Hepatocyte (in vitro differentiated cells): ENCODE measurements around the gene GGA2. TPM values are rescaled to one million over a fixed set of nuclear protein-coding genes. Genes with fewer than 3 reads are reported as not detected.

ENCODE experiments used
- DNase-seq: peaks from one replicate; pipeline ENCODE4 v3.0.0-alpha.2; 2016; ENCODE audit warnings: low spot score
- H2AFZ ChIP-seq: fragments of 200-600 bp; sonication (generic); 2 replicates; pipeline ENCODE4 v1.6.0; 2016; ENCODE audit warnings: antibody characterized with exemption, mild to moderate bottlenecking
- H3K27ac ChIP-seq: fragments of 200-600 bp; sonication (generic); 2 replicates; pipeline ENCODE4 v1.5.1; 2016; ENCODE audit warnings: mild to moderate bottlenecking
- H3K27me3 ChIP-seq: fragments of 200-600 bp; sonication (generic); 2 replicates; pipeline ENCODE4 v1.6.1; 2016
- H3K36me3 ChIP-seq: fragments of 200-600 bp; sonication (generic); replicated peaks from 2 replicates; pipeline ENCODE4 v1.5.1; 2016; ENCODE audit warnings: low read depth; ENCODE audit not compliant: insufficient read depth
- H3K4me1 ChIP-seq: fragments of 200-600 bp; sonication (generic); 2 replicates; pipeline ENCODE4 v1.5.1; 2016; ENCODE audit warnings: mild to moderate bottlenecking, moderate library complexity; ENCODE audit not compliant: insufficient read depth
- H3K4me2 ChIP-seq: fragments of 200-600 bp; sonication (generic); 2 replicates; pipeline ENCODE4 v1.6.0; 2016
- H3K4me3 ChIP-seq: fragments of 200-600 bp; sonication (generic); 2 replicates; pipeline ENCODE4 v1.5.1; 2016; ENCODE audit warnings: mild to moderate bottlenecking
- H3K79me2 ChIP-seq: fragments of 200-600 bp; sonication (generic); 2 replicates; pipeline ENCODE4 v1.6.0; 2017; ENCODE audit warnings: mild to moderate bottlenecking
- H3K9me2 ChIP-seq: fragments of 200-600 bp; sonication (generic); replicated peaks from 2 replicates; pipeline ENCODE4 v1.6.0; 2017; ENCODE audit warnings: mild to moderate bottlenecking; ENCODE audit not compliant: insufficient read depth
- H3K9me3 ChIP-seq: fragments of 200-600 bp; sonication (generic); 2 replicates; pipeline ENCODE4 v1.5.1; 2016; ENCODE audit warnings: low read depth, mild to moderate bottlenecking
- H4K20me1 ChIP-seq: fragments of 200-600 bp; sonication (generic); 2 replicates; pipeline ENCODE4 v1.6.0; 2016; ENCODE audit warnings: mild to moderate bottlenecking; ENCODE audit not compliant: insufficient read depth, poor library complexity, severe bottlenecking
- EZH2 ChIP-seq: fragments of 200-600 bp; sonication (generic); IDR thresholded peaks from 2 replicates; pipeline ENCODE4 v1.6.1; 2016; ENCODE audit warnings: antibody characterized with exemption, mild to moderate bottlenecking, borderline replicate concordance
- EZH2phosphoT487 ChIP-seq: fragments of 200-600 bp; sonication (generic); IDR thresholded peaks from one replicate; pipeline ENCODE4 v1.6.1; 2018; ENCODE audit warnings: antibody characterized with exemption, mild to moderate bottlenecking, low read depth, moderate library complexity; ENCODE audit not compliant: unreplicated experiment, severe bottlenecking
- WGBS: methylation state at CpG from one replicate; pipeline ENCODE4 v1.1.6; 2016; ENCODE audit warnings: low lambda C conversion rate; ENCODE audit errors: missing lambda C conversion rate; 5-methylcytosine and 5-hydroxymethylcytosine counted together
- polyA plus RNA-seq: library from polyadenylated mRNA; unstranded; fragments of >200 nt; fragmentation: Nextera tagmentation; extraction: Ambion mirVana; gene quantifications from 2 replicates; pipeline ENCODE4 v1.2.1, GENCODE V29; 2016
- total RNA-seq: library from RNA; depleted of rRNA; stranded (reverse); fragments of >200 nt; gene quantifications from 2 replicates; pipeline ENCODE4 v1.2.3, GENCODE V29; 2014
- TF ChIP-seq, protein P1 (sequence below): fragments of 200-600 bp; sonication (generic); IDR thresholded peaks from 2 replicates; pipeline ENCODE4 v1.5.1; 2016; ENCODE audit warnings: antibody characterized with exemption, mild to moderate bottlenecking; ENCODE audit not compliant: poor library complexity

GGA2 gene
- total and polyA plus RNA-seq, 2 experiments from 2014 or later: 42.4 to 73.1 TPM

DNA sequence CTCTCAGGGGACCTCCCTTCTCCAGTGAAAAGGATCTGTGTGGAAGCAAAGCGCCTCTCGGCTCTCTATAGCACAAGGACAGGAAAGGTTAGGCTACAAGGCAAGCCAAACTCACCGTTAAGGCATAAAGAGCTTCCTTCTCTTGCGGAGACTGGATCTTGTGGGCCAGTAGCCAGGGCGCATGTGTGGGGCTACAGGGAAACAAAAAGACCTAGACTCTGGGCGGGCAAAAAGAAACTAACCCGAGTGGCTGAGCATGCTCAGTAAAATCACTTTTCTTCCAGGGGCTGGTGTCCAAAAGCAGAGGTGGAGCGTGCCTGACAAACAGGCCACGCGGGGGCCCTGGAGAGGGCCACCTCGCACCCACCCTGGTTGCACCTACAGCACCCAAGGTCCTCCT is 16.1 kb downstream of the GGA2 start:
- WGBS: 98% methylated on average over 7 of the region's 11 CpGs
- no peak for TF ChIP-seq EZH2
- TF ChIP-seq, protein P1, sequence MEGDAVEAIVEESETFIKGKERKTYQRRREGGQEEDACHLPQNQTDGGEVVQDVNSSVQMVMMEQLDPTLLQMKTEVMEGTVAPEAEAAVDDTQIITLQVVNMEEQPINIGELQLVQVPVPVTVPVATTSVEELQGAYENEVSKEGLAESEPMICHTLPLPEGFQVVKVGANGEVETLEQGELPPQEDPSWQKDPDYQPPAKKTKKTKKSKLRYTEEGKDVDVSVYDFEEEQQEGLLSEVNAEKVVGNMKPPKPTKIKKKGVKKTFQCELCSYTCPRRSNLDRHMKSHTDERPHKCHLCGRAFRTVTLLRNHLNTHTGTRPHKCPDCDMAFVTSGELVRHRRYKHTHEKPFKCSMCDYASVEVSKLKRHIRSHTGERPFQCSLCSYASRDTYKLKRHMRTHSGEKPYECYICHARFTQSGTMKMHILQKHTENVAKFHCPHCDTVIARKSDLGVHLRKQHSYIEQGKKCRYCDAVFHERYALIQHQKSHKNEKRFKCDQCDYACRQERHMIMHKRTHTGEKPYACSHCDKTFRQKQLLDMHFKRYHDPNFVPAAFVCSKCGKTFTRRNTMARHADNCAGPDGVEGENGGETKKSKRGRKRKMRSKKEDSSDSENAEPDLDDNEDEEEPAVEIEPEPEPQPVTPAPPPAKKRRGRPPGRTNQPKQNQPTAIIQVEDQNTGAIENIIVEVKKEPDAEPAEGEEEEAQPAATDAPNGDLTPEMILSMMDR: no peak
- TF ChIP-seq EZH2phosphoT487: no peak
- Histone ChIP-seq H3K4me2 (no peak overlapping the region), H3K4me3 (no peak overlapping the region), H3K27ac (no peak overlapping the region), H3K4me1 (peaks cover 8% of the 10 kb centered on the region), H3K9me3 (no peaks in the 10 kb centered on the region), H3K27me3 (no peaks in the 10 kb centered on the region), H4K20me1 (no peaks in the 10 kb centered on the region), H3K36me3 (no peaks in the 10 kb centered on the region), H3K79me2 (peaks cover 39% of the 10 kb centered on the region), H2AFZ (no peak overlapping the region), H3K9me2 (no peaks in the 10 kb centered on the region)
- no peak for DNase-seq

GRCh38 chr16:23491490-23492391 is 18.6 kb downstream of the GGA2 start:
- peaks cover 22% of the 10 kb centered on the region for H3K79me2 ChIP-seq
- H3K9me2 ChIP-seq: no peaks in the 10 kb centered on the region
- no peak for TF ChIP-seq EZH2
- TF ChIP-seq, protein P1: no peak
- no peak for TF ChIP-seq EZH2phosphoT487
- peaks cover 4% of the 10 kb centered on the region for H3K4me1 ChIP-seq
- no peak for DNase-seq
- H2AFZ ChIP-seq: no peak overlapping the region
- H3K27ac ChIP-seq: no peak overlapping the region
- no peak overlapping the region for H3K4me2 ChIP-seq
- H3K4me3 ChIP-seq: no peak overlapping the region
- H3K9me3 ChIP-seq: no peaks in the 10 kb centered on the region
- H3K27me3 ChIP-seq: no peaks in the 10 kb centered on the region
- H4K20me1 ChIP-seq: no peaks in the 10 kb centered on the region
- H3K36me3 ChIP-seq: no peaks in the 10 kb centered on the region
- 95% methylated on average over 12 of the region's 14 CpGs for WGBS

- Histone ChIP-seq H3K9me3 (no peaks in the 10 kb centered on the region), H3K4me3 (no peak overlapping the region), H4K20me1 (no peaks in the 10 kb centered on the region), H3K4me2 (no peak overlapping the region), H3K4me1 (no peaks in the 10 kb centered on the region), H2AFZ (no peak overlapping the region), H3K27ac (no peak overlapping the region), H3K27me3 (no peaks in the 10 kb centered on the region), H3K36me3 (no peaks in the 10 kb centered on the region), H3K9me2 (no peaks in the 10 kb centered on the region), H3K79me2 (no peaks in the 10 kb centered on the region)
- TF ChIP-seq EZH2 (no peak), EZH2phosphoT487 (no peak)
- TF ChIP-seq, protein P1: no peak
- no peak for DNase-seq
- WGBS: 91% methylated on average over 5 of the region's 5 CpGs
Observed at GRCh38 chr16:23486480-23486879, 23.8 kb downstream of the GGA2 start.
